OCI-LY7 (cell line): ENCODE data around the gene GAMT.

Experiments used
- CTCF ChIP-seq: fragments of 200-600 bp; sonication (generic); conservative IDR thresholded peaks from 2 replicates; pipeline ENCODE4 v1.5.1; 2014; ENCODE audit warnings: mild to moderate bottlenecking, antibody characterized with exemption, low read length, moderate library complexity, mixed read lengths
- EZH2phosphoT487 ChIP-seq: fragments of 200-600 bp; sonication (generic); IDR thresholded peaks from 2 replicates; pipeline ENCODE4 v1.6.1; 2018; ENCODE audit warnings: low read depth, borderline replicate concordance, mild to moderate bottlenecking, mixed run types, antibody characterized with exemption, low read length, moderate library complexity, mixed read lengths

- TF ChIP-seq EZH2phosphoT487 (no peak), CTCF (no peak)
These were observed 43.7 kb downstream of the GAMT start for GRCh38 chr19:1357531-1358109.
